Prostate gland (tissue), 2 donors: Measurements from ENCODE around the gene ZBTB47.

Experiments
- POLR2A ChIP-seq: fragments of 450-650 bp; IDR thresholded peaks from one replicate; pipeline ENCODE4 v1.6.1; 2016; ENCODE audit warnings: antibody characterized with exemption, mild to moderate bottlenecking
- TF ChIP-seq, protein P1 (sequence below), 4 experiments: fragments of 200-600 bp in 2 of 4; fragments of 450-650 bp in 2 of 4; sonication (generic) in 2 of 4; IDR thresholded peaks; 1 replicate in 3 of 4; 2 replicates in 1 of 4; pipeline ENCODE4 v1.5.1; 2016 to 2019; ENCODE audit warnings: antibody characterized with exemption in 4 of 4, mild to moderate bottlenecking in 2 of 4, moderate library complexity in 2 of 4

DNA sequence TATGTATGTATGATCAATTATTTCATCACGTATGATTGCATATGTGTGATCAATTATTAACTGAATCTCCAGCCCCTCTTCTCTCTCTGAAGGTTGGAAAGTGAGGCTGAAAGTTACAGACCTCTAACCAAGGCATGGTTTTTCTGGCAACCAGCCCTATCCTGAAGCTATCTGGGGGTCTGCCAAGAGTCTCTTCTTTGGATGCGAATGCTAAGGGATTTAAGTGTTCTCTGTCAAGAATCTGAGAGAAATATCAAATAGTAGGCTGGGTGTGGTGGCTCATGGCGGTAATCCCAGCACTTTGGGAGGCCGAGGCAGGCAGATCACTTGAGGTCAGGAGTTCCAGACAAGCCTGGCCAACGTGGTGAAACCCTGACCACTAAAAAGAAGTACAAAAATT is 44.9 kb upstream of the ZBTB47 start:
- TF ChIP-seq, protein P1, sequence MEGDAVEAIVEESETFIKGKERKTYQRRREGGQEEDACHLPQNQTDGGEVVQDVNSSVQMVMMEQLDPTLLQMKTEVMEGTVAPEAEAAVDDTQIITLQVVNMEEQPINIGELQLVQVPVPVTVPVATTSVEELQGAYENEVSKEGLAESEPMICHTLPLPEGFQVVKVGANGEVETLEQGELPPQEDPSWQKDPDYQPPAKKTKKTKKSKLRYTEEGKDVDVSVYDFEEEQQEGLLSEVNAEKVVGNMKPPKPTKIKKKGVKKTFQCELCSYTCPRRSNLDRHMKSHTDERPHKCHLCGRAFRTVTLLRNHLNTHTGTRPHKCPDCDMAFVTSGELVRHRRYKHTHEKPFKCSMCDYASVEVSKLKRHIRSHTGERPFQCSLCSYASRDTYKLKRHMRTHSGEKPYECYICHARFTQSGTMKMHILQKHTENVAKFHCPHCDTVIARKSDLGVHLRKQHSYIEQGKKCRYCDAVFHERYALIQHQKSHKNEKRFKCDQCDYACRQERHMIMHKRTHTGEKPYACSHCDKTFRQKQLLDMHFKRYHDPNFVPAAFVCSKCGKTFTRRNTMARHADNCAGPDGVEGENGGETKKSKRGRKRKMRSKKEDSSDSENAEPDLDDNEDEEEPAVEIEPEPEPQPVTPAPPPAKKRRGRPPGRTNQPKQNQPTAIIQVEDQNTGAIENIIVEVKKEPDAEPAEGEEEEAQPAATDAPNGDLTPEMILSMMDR (IDR thresholded peaks at IDR 0.05), result no peak
- no peak for TF ChIP-seq POLR2A
